Measurements from ENCODE around the gene SCFD2. TPM values are rescaled to one million over a fixed set of nuclear protein-coding genes. Genes with fewer than 3 reads are reported as not detected.

Gene SCFD2
- total and polyA plus RNA-seq, 2 donors (not counting 3 experiments of a cell fraction or from before 2014, with no cell fraction given), result 12.3 to 22.8 TPM

DNA sequence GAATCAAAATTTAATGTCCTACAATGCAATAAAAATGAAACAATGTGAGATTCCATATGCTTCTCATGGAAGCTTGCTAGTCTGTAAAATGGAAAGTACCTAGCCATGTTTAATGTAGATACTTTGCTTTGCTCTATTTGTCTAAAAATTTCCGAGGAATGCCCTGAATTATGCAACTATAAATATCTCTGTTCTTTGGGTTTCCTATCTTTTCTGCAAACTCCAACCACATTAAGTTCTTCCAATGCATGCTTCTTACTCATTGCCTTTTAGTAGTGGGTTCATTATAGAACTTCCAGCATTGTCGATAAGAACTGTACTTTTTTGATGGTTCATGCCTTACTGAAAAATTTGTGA, 325.4 kb downstream of the SCFD2 start:
- BruUV-seq (replicated peaks), result no TSS peak

DNA sequence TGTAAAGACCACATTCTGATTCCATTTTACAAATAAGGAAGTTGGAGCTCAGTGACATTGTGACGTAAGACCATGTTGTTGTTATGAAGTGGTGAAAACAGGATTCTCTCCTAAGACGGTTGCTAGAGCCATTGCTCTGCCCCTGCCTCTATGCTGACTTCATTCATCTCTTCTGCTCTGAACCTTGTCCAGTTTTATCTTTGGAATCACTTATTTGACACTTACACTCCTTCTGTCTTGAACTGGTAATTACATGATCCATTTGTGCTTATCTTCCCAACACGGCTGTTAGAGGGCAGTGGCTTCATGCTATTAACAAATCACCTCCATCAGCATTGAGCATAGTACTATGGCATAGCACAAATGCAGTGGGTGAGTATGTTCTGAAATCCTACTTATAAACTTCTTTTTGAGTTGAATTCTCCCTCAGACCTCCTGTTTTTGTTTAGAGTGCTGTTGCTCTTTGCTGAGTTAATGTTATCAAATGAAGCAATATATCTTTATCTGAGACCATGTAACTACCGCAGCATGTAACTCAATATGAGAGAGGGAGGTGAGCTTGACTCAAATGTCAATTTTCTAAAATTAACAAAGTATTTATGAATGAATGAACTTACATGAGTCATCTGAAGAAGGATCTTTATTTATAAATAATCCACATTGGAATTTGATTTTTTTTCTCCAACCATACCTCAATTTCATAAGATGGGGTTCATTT, 326.0 kb downstream of the SCFD2 start:
- Histone ChIP-seq H3K27me3 (ENCODE audit: control insufficient read depth in 2 of 2, insufficient read depth in 2 of 2, low read length in 2 of 2) (no peaks in the 10 kb centered on the region), H3K4me2 (ENCODE audit: insufficient read depth, low read length) (no peak overlapping the region), H3K4me1 (ENCODE audit: control insufficient read depth, extremely low read depth, insufficient read depth, low read length) (no peaks in the 10 kb centered on the region), H3K27ac (ENCODE audit: insufficient read depth, low read depth, low read length) (no peak overlapping the region), H2AFZ (ENCODE audit: low read depth, low read length) (no peak overlapping the region), H3K9me1 (replicated peaks; ENCODE audit: control insufficient read depth, extremely low read depth, insufficient read depth, low read length) (no peaks in the 10 kb centered on the region), H3K9ac (replicated peaks; ENCODE audit: extremely low read depth, insufficient read depth, low read length) (no peak overlapping the region), H3K9me3 (replicated peaks; ENCODE audit: control insufficient read depth, insufficient read depth, low read length) (no peaks in the 10 kb centered on the region), H3K79me2 (ENCODE audit: control insufficient read depth, insufficient read depth, low read length) (no peaks in the 10 kb centered on the region), H3K36me3 (ENCODE audit: control insufficient read depth in 2 of 2, extremely low read depth in 1 of 2, insufficient read depth in 2 of 2, low read length in 2 of 2) (no peaks in the 10 kb centered on the region), H4K20me1 (replicated peaks; ENCODE audit: control insufficient read depth, extremely low read depth, insufficient read depth, low read length) (no peaks in the 10 kb centered on the region), H3K4me3 (replicated peaks in 1 of 3; ENCODE audit: insufficient read depth in 1 of 3, low read depth in 1 of 3, low read length in 3 of 3) (no peak overlapping the region)
- BruUV-seq (replicated peaks), result no TSS peak
- dilution Hi-C loops (cut with MboI; ENCODE audit: extremely low pct_ligation_motif_present, low sequenced_read_pairs) (no loop called here), intact Hi-C loops (cut with micrococcal nuclease) (no loop called here)
- no peak for FAIRE-seq
- POLR2A ChIA-PET, result no interaction called here
- no peak for TF ChIP-seq MYC (IDR thresholded peaks at IDR 0.05; ENCODE audit: low read depth, low read length)
- TF ChIP-seq GATA2 (IDR thresholded peaks at IDR 0.05; ENCODE audit: insufficient read depth, insufficient read length, low read depth, low read length), result no peak
- CTCF ChIA-PET, result no interaction called here
- DNase-seq (ENCODE audit: low read depth, low spot score), result no peak

More for the DNA sequence above, 325.4 kb downstream of the SCFD2 start:
- H4K20me1 ChIP-seq (replicated peaks; ENCODE audit: control insufficient read depth, extremely low read depth, insufficient read depth, low read length), result no peaks in the 10 kb centered on the region
- FAIRE-seq (no peak), DNase-seq (ENCODE audit: low read depth, low spot score) (no peak)
- no peak overlapping the region for H3K4me3 ChIP-seq (replicated peaks in 1 of 3; ENCODE audit: insufficient read depth in 1 of 3, low read depth in 1 of 3, low read length in 3 of 3)
- H2AFZ ChIP-seq (ENCODE audit: low read depth, low read length), result no peak overlapping the region
- no peak overlapping the region for H3K27ac ChIP-seq (ENCODE audit: insufficient read depth, low read depth, low read length)
- ChIA-PET POLR2A (no interaction called here), CTCF (no interaction called here)
- no peaks in the 10 kb centered on the region for H3K4me1 ChIP-seq (ENCODE audit: control insufficient read depth, extremely low read depth, insufficient read depth, low read length)
- no peak overlapping the region for H3K4me2 ChIP-seq (ENCODE audit: insufficient read depth, low read length)
- no peaks in the 10 kb centered on the region for H3K36me3 ChIP-seq (ENCODE audit: control insufficient read depth in 2 of 2, extremely low read depth in 1 of 2, insufficient read depth in 2 of 2, low read length in 2 of 2)
- no peaks in the 10 kb centered on the region for H3K9me1 ChIP-seq (replicated peaks; ENCODE audit: control insufficient read depth, extremely low read depth, insufficient read depth, low read length)
- intact Hi-C loops (cut with micrococcal nuclease) (no loop called here), dilution Hi-C loops (cut with MboI; ENCODE audit: extremely low pct_ligation_motif_present, low sequenced_read_pairs) (no loop called here)
- no peaks in the 10 kb centered on the region for H3K27me3 ChIP-seq (ENCODE audit: control insufficient read depth in 2 of 2, insufficient read depth in 2 of 2, low read length in 2 of 2)
- TF ChIP-seq POLR2A (IDR thresholded peaks at IDR 0.05; ENCODE audit: low read depth, low read length) (no peak), MYC (IDR thresholded peaks at IDR 0.05; ENCODE audit: low read depth, low read length) (no peak)
- H3K9ac ChIP-seq (replicated peaks; ENCODE audit: extremely low read depth, insufficient read depth, low read length), result no peak overlapping the region
- no peaks in the 10 kb centered on the region for H3K79me2 ChIP-seq (ENCODE audit: control insufficient read depth, insufficient read depth, low read length)
- no peaks in the 10 kb centered on the region for H3K9me3 ChIP-seq (replicated peaks; ENCODE audit: control insufficient read depth, insufficient read depth, low read length)
